VCaP (cell line): ENCODE data around the gene IARS2.
"Not testable (repeated sequence)": the region's sequence is repeated elsewhere in the genome, so short reads cannot be mapped to it uniquely, and the experiment has no call there.

Experiments
- H3K27ac ChIP-seq: fragments of 450-650 bp; 2 replicates; pipeline ENCODE4 v1.5.1; 2017
- CTCF ChIP-seq: fragments of 450-650 bp; conservative IDR thresholded peaks from 2 replicates; pipeline ENCODE4 v1.5.1; 2017; ENCODE audit warnings: mild to moderate bottlenecking, moderate library complexity

Gene IARS2

DNA sequence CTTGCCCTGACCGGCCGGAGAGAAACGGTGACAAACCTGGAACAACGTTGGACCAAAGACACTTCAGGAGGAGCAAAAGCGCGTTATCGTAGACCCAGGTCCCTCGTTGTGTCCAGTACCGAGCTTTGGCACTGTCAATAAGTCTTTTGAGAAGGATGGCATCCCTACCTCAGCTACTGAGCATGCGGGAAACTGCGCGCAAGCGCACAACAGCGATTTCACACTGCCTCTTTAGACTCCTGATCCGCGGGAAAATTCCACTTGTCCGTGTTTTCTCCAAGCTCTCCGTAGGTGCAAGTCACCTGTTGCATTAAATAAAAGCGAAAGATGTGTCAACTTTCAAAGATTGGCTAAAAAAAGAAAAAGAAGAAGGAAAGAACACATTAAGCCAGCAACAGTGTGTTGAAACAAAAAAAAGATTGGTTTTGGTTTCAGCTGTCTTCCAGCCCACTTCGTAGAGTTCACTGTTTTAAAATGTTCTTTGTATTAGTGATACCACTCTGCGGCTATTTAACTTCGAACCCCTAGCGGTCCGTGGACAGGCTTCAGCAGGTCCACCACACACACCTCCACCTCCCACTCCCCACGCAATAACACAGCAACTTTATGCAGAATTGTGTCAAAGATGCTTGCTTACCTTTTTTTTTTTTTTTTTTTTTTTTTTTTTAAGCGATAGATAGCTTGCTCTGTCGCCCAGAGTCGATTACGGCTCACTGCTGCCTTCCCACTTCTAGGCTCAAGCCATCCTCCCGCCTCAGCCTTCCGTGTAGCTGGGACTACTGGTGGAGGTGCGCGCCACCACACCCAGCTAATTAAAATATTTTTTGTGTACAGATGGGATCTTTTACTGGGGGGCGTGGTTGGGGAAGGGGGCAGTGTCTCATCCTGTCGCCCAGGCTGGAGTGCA, 4.0 kb upstream of the IARS2 start, which contains the start of gene BPNT1:
Gene BPNT1, minus strand, starts transcription at position 139 of the 907 bp plus-strand sequence. CDS start 9,942 bp downstream, outside the sequence.
- TF ChIP-seq CTCF = no peak; the same call in 1 of the 2 replicates
- peak within 1 kb of the TSS; percentile 75 for H3K27ac ChIP-seq

DNA sequence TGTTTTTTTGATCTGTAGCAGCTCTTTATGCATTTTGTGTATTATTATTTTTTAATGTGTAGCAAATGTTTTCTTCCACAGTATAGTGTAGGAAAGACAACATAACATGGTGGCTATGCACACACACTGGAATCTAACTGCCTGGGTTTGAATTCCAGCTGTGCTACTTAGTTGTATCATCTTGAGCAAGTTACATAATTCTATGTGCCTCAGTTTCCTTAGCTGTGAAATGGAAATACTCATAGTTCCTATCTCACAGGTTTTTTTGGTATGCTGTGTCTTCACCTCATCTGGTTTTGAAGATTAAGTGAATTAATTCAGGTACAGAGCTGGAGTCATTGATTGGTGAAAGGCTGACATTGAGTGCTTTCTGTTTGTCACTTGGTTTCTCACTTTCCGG, 1.2 kb upstream of the IARS2 start:
- no peak for TF ChIP-seq CTCF
- no peak overlapping the region for H3K27ac ChIP-seq

GRCh38 chr1:220093361-220094015, 444 bp upstream of the IARS2 start:
- peak overlapping the region; percentile 89 for H3K27ac ChIP-seq

DNA sequence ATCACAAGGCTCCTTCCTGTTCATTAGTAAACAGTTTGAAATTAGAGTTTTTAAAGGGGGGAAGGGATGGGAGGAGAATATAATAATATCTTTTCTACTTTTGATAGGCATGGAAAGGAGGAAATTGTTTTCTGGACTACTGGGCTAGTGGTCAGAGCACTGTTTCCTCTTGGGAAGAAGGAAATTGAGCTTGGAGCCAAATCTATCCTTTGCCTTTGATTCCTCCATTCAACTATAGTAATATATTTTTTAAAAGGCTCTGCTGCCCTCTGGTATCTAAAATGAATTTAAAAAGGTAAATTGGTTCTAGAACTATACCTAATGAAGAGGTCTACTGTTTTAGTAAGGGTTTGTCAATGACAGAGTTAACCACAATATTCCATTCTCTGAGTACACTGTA, 5.9 kb downstream of the IARS2 start:
- H3K27ac ChIP-seq = no peak overlapping the region
- TF ChIP-seq CTCF = no peak

More at GRCh38 chr1:220093361-220094015, 444 bp upstream of the IARS2 start:
- no peak for TF ChIP-seq CTCF

GRCh38 chr1:220110473-220110872, 16.5 kb downstream of the IARS2 start:
- H3K27ac ChIP-seq = not testable (repeated sequence)

GRCh38 chr1:220112600-220112999, 18.7 kb downstream of the IARS2 start:
- not testable (repeated sequence) for H3K27ac ChIP-seq

DNA sequence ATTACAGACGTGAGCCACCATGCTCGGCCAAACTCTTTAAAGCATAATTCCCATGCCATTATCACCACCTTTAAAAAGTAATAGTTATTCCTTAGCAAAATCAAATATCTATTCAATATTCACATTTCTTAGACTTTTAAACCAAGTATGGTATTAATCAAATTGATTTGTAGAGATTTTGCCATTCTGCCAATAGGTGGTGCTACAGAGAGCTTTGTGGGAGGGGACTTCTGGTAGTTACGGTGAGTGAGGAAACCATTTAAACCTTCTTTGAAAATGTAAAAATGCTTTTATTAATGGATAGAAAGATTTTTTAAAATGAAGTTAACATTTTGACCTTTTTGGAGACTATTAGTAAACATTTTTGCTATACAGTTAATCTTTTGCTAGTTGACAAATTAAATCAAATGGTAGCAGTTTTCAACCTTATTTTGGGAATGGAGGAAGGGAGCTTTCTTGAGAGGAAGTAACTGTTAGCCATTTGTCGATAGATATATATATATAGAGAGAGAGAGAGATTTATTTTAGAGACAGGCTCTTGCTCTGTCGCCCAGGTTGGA, 19.3 kb downstream of the IARS2 start:
- H3K27ac ChIP-seq = no peak overlapping the region
- peak; percentile 65 for TF ChIP-seq CTCF

DNA sequence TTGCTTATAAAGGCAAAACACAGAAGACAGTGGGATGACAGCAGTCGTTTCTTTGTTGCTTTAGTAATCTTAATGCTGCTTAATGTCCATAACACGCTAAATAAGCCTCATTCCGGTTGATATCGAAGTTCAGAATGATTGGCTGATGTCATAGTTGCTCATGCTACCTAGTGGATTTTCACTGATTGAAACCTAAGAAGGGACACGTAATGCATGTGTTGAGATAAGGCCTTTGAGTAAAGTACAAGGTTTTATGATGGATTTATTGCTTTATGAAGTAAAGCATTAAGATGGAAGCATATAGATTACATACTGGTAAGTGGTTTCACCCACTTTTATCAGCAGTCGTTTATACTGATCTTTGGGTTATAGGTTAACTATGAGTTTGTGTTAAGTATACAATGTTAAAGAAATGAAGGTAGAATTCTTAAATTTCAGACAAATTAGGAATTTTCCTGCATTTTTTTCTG, 25.1 kb downstream of the IARS2 start:
- no peak overlapping the region for H3K27ac ChIP-seq
- no peak for TF ChIP-seq CTCF
